Measurements from ENCODE around the gene DBH.

DBH gene

DNA sequence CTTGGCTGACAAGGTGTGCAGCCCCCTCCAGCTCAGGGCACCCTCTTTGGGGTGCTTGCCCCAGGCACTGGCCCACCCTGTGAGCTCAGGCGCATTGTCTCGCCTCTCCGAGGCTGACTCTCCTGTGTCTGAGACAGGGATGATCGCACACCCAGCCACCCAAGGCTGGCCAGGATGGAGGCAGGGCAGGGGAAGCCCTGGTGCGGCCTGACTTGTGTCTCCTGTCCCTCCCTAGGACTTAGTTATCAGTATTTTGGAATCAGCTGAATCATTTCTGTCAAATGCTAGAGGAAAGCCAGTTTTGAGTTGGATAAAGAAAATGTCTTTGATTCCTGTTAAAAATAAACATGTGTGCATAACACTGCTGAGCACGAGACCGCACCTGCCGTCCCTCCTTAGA lies 2.5 kb upstream of the DBH start:
- TF ChIP-seq, protein P1, sequence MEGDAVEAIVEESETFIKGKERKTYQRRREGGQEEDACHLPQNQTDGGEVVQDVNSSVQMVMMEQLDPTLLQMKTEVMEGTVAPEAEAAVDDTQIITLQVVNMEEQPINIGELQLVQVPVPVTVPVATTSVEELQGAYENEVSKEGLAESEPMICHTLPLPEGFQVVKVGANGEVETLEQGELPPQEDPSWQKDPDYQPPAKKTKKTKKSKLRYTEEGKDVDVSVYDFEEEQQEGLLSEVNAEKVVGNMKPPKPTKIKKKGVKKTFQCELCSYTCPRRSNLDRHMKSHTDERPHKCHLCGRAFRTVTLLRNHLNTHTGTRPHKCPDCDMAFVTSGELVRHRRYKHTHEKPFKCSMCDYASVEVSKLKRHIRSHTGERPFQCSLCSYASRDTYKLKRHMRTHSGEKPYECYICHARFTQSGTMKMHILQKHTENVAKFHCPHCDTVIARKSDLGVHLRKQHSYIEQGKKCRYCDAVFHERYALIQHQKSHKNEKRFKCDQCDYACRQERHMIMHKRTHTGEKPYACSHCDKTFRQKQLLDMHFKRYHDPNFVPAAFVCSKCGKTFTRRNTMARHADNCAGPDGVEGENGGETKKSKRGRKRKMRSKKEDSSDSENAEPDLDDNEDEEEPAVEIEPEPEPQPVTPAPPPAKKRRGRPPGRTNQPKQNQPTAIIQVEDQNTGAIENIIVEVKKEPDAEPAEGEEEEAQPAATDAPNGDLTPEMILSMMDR (conservative IDR thresholded peaks at IDR 0.05; ENCODE audit: low read length) = no peak

DNA sequence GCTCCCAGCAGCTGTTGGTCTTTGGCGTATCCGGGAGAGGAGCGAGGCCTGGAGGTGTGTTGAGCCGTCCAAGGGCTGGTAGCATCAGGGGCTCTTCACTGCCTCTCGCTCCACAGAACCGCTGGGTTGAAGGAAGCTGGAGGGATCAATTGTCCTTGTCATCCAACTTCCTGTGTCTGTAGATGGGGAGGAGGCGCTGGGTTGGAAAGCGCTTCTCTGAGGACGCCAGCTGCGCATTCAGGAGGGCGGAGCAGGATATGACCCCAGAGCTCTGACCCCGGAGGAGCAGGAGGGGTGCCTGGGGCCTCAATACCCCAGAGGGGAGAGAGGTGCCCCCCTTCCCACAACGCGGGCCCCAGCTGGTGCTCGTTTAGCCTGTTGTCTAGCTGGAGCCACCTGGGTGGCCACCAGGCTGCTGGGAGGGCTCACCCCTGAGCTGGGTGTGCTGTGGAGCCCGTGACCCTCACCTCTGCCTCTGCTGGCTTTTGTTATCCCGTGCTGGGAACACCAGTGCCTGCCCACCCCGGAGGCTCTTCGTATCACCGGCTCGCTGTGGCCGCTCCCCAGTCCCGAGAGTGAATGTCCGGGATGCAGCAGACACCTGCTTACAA lies 2.0 kb upstream of the DBH start:
- DNase-seq (ENCODE audit: low read depth) = no peak

More for the DNA sequence above, 2.5 kb upstream of the DBH start:
- no peak overlapping the region for H3K4me3 ChIP-seq (ENCODE audit: low read length)
- no peak for DNase-seq (ENCODE audit: low read depth)

DNA sequence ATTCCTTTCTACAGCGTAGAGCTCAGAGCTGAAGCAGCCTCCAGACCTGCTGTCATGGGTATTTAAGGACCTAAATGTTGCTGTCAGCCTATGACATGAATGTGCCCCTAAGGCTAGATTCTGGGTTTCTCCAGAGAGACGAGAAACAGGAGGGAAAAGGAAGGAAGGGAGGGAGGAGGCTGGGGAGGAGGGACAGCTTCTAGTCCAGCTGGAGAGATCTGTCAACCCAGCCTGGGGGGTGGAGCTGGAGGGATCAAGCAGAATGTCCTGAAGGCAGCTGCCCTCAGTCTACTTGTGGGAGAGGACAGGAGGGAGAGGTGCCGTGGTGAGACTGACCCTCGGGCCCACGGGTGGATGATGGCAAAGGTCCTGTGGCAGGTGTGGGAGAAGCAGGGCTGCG lies 1.1 kb upstream of the DBH start:
- TF ChIP-seq, protein P1 (conservative IDR thresholded peaks at IDR 0.05; ENCODE audit: low read length) = no peak
- DNase-seq (ENCODE audit: low read depth) = no peak
- H3K4me3 ChIP-seq (ENCODE audit: low read length) = no peak overlapping the region

More for the DNA sequence above, 2.0 kb upstream of the DBH start:
- TF ChIP-seq, protein P1 (conservative IDR thresholded peaks at IDR 0.05; ENCODE audit: low read length) = no peak
- H3K4me3 ChIP-seq (ENCODE audit: low read length) = no peak overlapping the region

DNA sequence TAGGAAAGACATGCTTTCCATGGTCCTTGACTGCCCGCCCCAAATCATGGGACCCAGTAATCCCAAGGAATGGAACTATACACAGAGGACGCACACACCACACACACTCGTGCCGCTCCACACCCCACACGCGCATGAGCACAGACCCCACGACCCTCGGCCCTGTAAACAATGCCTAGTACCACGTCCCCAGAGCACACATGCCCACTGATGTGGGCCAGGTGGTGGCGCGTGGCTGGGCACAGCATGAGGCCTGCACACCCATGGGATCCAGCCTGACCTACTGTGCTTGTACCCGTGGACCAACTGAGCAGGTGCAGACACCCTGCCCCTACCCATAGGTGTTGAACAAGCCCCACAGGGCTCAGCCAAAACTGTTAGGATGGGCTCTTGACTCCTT lies 739 bp downstream of the DBH start:
- no peak overlapping the region for H3K4me3 ChIP-seq (ENCODE audit: low read length)
- TF ChIP-seq, protein P1 (conservative IDR thresholded peaks at IDR 0.05; ENCODE audit: low read length) = no peak
- DNase-seq (ENCODE audit: low read depth) = no peak

DNA sequence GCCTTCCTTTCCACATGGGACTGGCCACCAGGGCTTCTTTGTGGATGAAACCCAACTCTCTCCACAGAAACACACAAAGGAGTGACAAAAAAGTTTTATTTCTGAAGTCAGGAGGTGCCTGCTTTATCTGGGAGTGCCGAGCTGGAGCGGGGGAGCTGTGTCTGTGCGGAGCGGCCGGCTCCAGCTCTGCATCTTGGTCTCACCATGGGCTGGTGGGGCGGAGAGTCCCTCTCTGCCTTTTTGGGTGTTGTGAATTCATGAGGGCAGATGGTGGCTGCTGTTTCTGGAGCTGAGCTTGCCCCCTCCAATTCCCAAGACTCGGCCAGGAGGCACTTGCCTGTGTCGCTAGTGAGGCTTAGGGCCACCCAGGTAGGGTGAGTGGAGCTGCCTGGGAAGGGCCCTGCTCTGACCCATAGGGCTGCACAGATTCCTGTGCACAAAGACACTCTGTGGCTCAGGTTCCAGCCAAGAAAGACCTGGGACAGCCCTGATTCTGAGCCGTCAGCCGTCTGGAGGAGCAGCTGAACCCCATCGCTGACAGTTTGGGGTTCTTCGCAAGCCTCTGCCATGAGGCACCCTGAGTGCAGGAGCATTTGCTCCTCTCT lies 1.4 kb downstream of the DBH start:
- TF ChIP-seq, protein P1 (conservative IDR thresholded peaks at IDR 0.05; ENCODE audit: low read length) = no peak
- no peak overlapping the region for H3K4me3 ChIP-seq (ENCODE audit: low read length)
- no peak for DNase-seq (ENCODE audit: low read depth)

DNA sequence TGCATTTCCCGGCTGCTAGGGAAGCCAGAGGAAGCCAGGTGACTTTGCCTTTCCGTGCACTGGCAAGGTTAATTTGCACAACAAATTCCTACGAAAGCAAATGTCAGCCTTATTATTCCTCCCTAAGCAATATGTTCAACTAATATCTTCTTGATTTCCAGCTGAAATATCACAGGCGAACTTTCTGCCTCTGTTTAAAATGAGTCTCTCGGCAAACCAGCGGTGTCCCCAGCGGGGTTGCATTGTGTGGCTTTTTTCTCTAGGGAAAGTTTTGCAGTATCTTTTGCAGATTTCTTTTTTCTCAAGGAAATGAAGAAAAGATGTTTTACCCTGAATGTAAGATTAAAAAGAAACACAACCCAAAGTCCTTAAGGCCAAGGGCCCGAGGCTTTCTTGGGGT lies 1.9 kb downstream of the DBH start:
- TF ChIP-seq, protein P1 (conservative IDR thresholded peaks at IDR 0.05; ENCODE audit: low read length) = no peak
- no peak overlapping the region for H3K4me3 ChIP-seq (ENCODE audit: low read length)
- DNase-seq (ENCODE audit: low read depth) = no peak

DNA sequence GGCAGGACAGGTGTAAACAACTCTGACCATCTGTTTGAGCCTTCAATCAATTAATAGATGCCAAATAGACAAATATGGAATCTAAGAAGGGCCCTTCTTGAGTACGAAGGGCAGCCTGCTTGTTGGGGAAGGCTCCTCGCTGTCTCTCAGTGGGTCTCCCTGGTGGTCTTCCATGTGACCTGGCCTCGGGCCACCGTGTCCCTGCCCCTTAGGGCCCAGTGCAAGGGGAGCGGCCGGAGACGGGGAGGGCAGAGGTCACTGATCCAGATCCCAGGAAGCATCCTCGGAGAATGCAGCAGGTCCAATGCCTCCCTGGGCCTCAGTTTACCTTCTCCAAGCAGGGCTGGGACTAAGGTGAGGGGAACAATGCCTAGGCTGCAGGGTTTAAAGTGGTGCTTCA lies 2.5 kb downstream of the DBH start:
- TF ChIP-seq, protein P1 (conservative IDR thresholded peaks at IDR 0.05; ENCODE audit: low read length) = no peak
- H3K4me3 ChIP-seq (ENCODE audit: low read length) = no peak overlapping the region

More for the DNA sequence above, 2.5 kb downstream of the DBH start:
- DNase-seq (ENCODE audit: low read depth) = no peak
